ENCODE data around the gene NCK1. TPM values are rescaled to one million over a fixed set of nuclear protein-coding genes. Genes with fewer than 3 reads are reported as not detected.

The NCK1 gene
- total RNA-seq, 4 donors from 2014 or later = 53.1 to 74.0 (median 61.6) TPM

- TF ChIP-seq, protein P1, sequence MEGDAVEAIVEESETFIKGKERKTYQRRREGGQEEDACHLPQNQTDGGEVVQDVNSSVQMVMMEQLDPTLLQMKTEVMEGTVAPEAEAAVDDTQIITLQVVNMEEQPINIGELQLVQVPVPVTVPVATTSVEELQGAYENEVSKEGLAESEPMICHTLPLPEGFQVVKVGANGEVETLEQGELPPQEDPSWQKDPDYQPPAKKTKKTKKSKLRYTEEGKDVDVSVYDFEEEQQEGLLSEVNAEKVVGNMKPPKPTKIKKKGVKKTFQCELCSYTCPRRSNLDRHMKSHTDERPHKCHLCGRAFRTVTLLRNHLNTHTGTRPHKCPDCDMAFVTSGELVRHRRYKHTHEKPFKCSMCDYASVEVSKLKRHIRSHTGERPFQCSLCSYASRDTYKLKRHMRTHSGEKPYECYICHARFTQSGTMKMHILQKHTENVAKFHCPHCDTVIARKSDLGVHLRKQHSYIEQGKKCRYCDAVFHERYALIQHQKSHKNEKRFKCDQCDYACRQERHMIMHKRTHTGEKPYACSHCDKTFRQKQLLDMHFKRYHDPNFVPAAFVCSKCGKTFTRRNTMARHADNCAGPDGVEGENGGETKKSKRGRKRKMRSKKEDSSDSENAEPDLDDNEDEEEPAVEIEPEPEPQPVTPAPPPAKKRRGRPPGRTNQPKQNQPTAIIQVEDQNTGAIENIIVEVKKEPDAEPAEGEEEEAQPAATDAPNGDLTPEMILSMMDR (IDR thresholded peaks at IDR 0.05) = no peak
- no peak for TF ChIP-seq POLR2A (IDR thresholded peaks at IDR 0.05)
- H3K4me3 ChIP-seq (ENCODE audit: low read depth, poor library complexity, severe bottlenecking) = no peak overlapping the region
- DNase-seq (ENCODE audit: low spot score in 2 of 2) = no peak
- WGBS, 2 donors = 83 to 90% methylated on average over 1 of the region's 1 CpG
- intact Hi-C loops (cut with DNase I; ENCODE audit: low total_unique reads) = no loop called here
Measured at GRCh38 chr3:136882571-136882970, 20.6 kb downstream of the NCK1 start.

DNA sequence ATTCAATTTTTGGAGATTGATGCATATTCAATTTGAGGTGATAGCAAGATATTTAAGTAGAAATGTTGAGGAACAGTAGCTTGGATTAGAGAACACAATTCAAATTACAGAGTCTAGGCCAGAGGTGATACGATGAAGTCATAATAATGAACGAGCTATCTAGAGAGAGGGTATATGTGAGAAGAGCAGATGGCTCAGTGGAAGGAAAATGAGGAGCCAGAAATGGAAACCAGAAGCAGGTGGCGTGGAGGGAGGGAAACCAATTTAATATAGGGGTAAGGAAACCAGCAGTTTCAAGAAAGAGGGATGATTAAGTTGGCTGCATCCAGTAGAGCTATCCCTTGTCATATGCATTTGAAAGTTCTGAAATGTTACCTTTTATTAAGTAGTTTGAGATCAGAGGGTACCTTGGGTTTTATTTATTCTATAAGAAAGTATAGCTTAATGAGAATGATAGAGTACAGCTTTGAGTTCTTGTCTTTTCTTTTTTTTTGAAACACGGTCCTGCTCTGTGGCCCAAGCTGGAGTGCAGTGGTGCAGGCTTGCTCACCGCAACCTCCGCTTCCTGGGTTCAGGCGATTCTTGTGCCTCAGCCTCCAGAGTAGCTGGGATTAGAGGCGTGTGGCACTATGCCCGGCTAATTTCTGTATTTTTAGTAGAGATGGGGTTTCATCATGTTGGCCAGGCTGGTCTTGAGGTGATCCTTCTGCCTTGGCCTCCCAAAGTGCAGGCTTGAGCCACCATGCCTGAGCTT is 22.1 kb downstream of the NCK1 start:
- intact Hi-C loops (cut with DNase I; ENCODE audit: low total_unique reads) = no loop called here
- 94 to 98% methylated on average over 9 of the region's 9 CpGs for WGBS, 2 donors
- TF ChIP-seq, protein P1 (IDR thresholded peaks at IDR 0.05) = no peak
- no peak for TF ChIP-seq POLR2A (IDR thresholded peaks at IDR 0.05)
- no peak overlapping the region for H3K4me3 ChIP-seq (ENCODE audit: low read depth, poor library complexity, severe bottlenecking)
- DNase-seq (ENCODE audit: low spot score in 2 of 2) = no peak

GRCh38 chr3:136885357-136886213 is 23.6 kb downstream of the NCK1 start:
- intact Hi-C loops (cut with DNase I; ENCODE audit: low total_unique reads) = no loop called here
- no peak for TF ChIP-seq POLR2A (IDR thresholded peaks at IDR 0.05)
- TF ChIP-seq, protein P1 (IDR thresholded peaks at IDR 0.05) = no peak
- 70 to 74% methylated on average over 5 of the region's 5 CpGs for WGBS, 2 donors
- DNase-seq (ENCODE audit: low spot score in 2 of 2) = no peak
- no peak overlapping the region for H3K4me3 ChIP-seq (ENCODE audit: low read depth, poor library complexity, severe bottlenecking)

GRCh38 chr3:136889947-136890346 is 27.9 kb downstream of the NCK1 start:
- H3K4me3 ChIP-seq (ENCODE audit: low read depth, poor library complexity, severe bottlenecking) = no peak overlapping the region
- DNase-seq (ENCODE audit: low spot score in 2 of 2) = no peak
- intact Hi-C loops (cut with DNase I; ENCODE audit: low total_unique reads) = no loop called here
- TF ChIP-seq, protein P1 (IDR thresholded peaks at IDR 0.05) = no peak
- no peak for TF ChIP-seq POLR2A (IDR thresholded peaks at IDR 0.05)
- 84 to 89% methylated on average over 23 to 24 of the region's 24 CpGs for WGBS, 2 donors

DNA sequence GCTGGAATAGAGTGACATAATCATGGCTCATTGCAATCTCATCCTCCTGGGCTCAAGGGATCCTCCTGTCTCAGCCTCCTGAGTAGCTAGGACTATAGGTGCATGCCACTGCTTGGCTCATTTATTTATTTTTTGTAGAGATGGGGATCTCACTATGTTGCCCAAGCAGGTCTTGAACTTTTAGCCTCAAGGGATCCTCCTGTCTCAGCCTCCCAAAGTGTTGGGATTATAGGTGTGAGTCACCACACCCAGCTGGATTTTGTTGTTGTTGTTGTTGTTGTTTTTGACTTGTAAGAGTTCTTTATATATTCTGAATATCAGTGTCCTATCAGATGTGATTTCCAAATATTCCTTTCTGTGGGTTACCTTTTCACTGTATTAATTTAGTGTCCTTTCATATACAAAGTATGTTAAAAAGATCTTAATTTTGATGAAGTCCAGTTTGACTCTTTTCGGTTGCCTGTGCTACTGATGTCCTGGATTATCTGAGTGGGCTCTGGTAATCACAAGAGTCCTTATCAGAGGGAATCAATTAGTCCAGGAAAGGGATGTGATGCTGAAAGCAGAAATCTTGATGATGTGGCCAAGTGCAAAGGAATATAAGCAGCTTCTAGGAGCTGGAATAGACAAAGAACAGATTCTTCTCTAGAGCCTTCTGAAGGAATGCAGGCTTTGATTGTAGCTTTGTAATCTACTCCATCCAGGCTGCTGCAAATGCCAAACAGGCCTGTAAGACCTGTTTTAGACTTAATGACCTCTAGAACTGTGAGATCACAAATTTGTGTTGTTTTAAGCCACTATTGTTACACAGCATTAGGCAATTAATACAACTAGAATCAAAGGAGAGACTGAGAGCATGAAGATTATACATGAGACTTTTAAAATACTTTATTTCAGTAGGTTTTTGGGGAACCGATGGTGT is 30.2 kb downstream of the NCK1 start:
- intact Hi-C loops (cut with DNase I; ENCODE audit: low total_unique reads) = no loop called here
- 49 to 50% methylated on average over 2 of the region's 2 CpGs for WGBS, 2 donors
- no peak for DNase-seq (ENCODE audit: low spot score in 2 of 2)
- no peak overlapping the region for H3K4me3 ChIP-seq (ENCODE audit: low read depth, poor library complexity, severe bottlenecking)
- TF ChIP-seq POLR2A (IDR thresholded peaks at IDR 0.05) = no peak
- TF ChIP-seq, protein P1 (IDR thresholded peaks at IDR 0.05) = no peak

All from lower leg skin (tissue), 4 donors.